ENCODE data around the gene FAM227A. TPM values are rescaled to one million over a fixed set of nuclear protein-coding genes. Genes with fewer than 3 reads are reported as not detected.
A peak's percentile ranks its signal among the peaks of the same experiment; 100 is the strongest.

The FAM227A gene
- total and polyA plus RNA-seq, 4 donors, result 1.1 to 10.0 (median 6.0) TPM

- peak overlapping the region; percentile 91 to 92 for H3K9ac ChIP-seq (ENCODE audit: insufficient read depth in 1 of 2, low read length in 2 of 2)
- 49 to 75% methylated on average over 5 of the region's 5 CpGs for WGBS, 2 donors
- no peaks in the 10 kb centered on the region for H3K27me3 ChIP-seq (ENCODE audit: control insufficient read depth in 3 of 3, insufficient read depth in 3 of 3, low read length in 2 of 3)
- ATAC-seq (ENCODE audit: insufficient read depth, low FRiP score), result no peak
- peaks cover 0 to 5% (median 2%) of the 10 kb centered on the region in 4 donors for H3K36me3 ChIP-seq (ENCODE audit: control insufficient read depth in 4 of 4, insufficient read depth in 4 of 4, low read length in 4 of 4)
- H3K27ac ChIP-seq (ENCODE audit: low read depth in 1 of 2, low read length in 1 of 2), result peak overlapping the region; percentile 62 to 97
- no peaks in the 10 kb centered on the region for H3K9me3 ChIP-seq (ENCODE audit: control insufficient read depth in 4 of 4, insufficient read depth in 3 of 4, low read length in 3 of 4)
- DNase-seq, result no peak
- H3K4me1 ChIP-seq (ENCODE audit: control insufficient read depth in 5 of 5, insufficient read depth in 5 of 5, low read length in 5 of 5), result peaks cover 12 to 45% (median 23%) of the 10 kb centered on the region in 5 donors
- H3K4me3 ChIP-seq, result peak overlapping the region; percentile 51
- no peak for TF ChIP-seq CTCF (IDR thresholded peaks at IDR 0.05; ENCODE audit: control extremely low read depth, extremely low read depth)
Measured at GRCh38 chr22:38699143-38699542, 43.0 kb upstream of the FAM227A start.

GRCh38 chr22:38698407-38699094 is 42.4 kb upstream of the FAM227A start:
- Histone ChIP-seq H3K27me3 (ENCODE audit: control insufficient read depth in 3 of 3, insufficient read depth in 3 of 3, low read length in 2 of 3) (no peaks in the 10 kb centered on the region), H3K9me3 (ENCODE audit: control insufficient read depth in 4 of 4, insufficient read depth in 3 of 4, low read length in 3 of 4) (no peaks in the 10 kb centered on the region), H3K4me3 (peak overlapping the region; percentile 9), H3K27ac (ENCODE audit: low read depth in 1 of 2, low read length in 1 of 2) (peak overlapping the region; percentile 47 to 66), H3K4me1 (ENCODE audit: control insufficient read depth in 5 of 5, insufficient read depth in 5 of 5, low read length in 5 of 5) (peaks cover 12 to 45% (median 23%) of the 10 kb centered on the region in 5 donors), H3K36me3 (ENCODE audit: control insufficient read depth in 4 of 4, insufficient read depth in 4 of 4, low read length in 4 of 4) (peaks cover 0 to 5% (median 2%) of the 10 kb centered on the region in 4 donors), H3K9ac (ENCODE audit: insufficient read depth in 1 of 2, low read length in 2 of 2) (peak overlapping the region; percentile 91 to 92)
- 78% methylated on average over 13 of the region's 13 CpGs for WGBS, 2 donors
- DNase-seq (no peak), ATAC-seq (ENCODE audit: insufficient read depth, low FRiP score) (no peak)
- TF ChIP-seq CTCF (IDR thresholded peaks at IDR 0.05; ENCODE audit: control extremely low read depth, extremely low read depth), result no peak

GRCh38 chr22:38697425-38698089 is 41.4 kb upstream of the FAM227A start:
- Histone ChIP-seq H3K9me3 (ENCODE audit: control insufficient read depth in 4 of 4, insufficient read depth in 3 of 4, low read length in 3 of 4) (no peaks in the 10 kb centered on the region), H3K4me1 (ENCODE audit: control insufficient read depth in 5 of 5, insufficient read depth in 5 of 5, low read length in 5 of 5) (peaks cover 12 to 45% (median 23%) of the 10 kb centered on the region in 5 donors), H3K27me3 (ENCODE audit: control insufficient read depth in 3 of 3, insufficient read depth in 3 of 3, low read length in 2 of 3) (no peaks in the 10 kb centered on the region), H3K4me3 (no peak overlapping the region), H3K9ac (ENCODE audit: insufficient read depth in 1 of 2, low read length in 2 of 2) (peak overlapping the region in 1 of 2 donors; percentile 54), H3K36me3 (ENCODE audit: control insufficient read depth in 4 of 4, insufficient read depth in 4 of 4, low read length in 4 of 4) (peaks cover 0 to 12% (median 2%) of the 10 kb centered on the region in 4 donors), H3K27ac (ENCODE audit: low read depth in 1 of 2, low read length in 1 of 2) (peak overlapping the region; percentile 37 to 79)
- no peak for DNase-seq
- no peak for TF ChIP-seq CTCF (IDR thresholded peaks at IDR 0.05; ENCODE audit: control extremely low read depth, extremely low read depth)
- WGBS, 2 donors, result 62 to 72% methylated on average over 8 of the region's 8 CpGs
- no peak for ATAC-seq (ENCODE audit: insufficient read depth, low FRiP score)

Data from lung (tissue), 12 donors.